Peyer's patch (tissue), 4 donors: ENCODE results near the gene MMP28. TPM values are rescaled to one million over a fixed set of nuclear protein-coding genes. Genes with fewer than 3 reads are reported as not detected.

Experiments
- DNase-seq, 3 donors: peaks; one replicate each; pipeline ENCODE4 v3.0.0-alpha.2; 2017 to 2019
- H3K27ac ChIP-seq, 4 donors: fragments of 200-600 bp; sonication (generic); one replicate each; pipeline ENCODE4 v1.5.1; 2016 to 2019
- H3K27me3 ChIP-seq, 2 donors: fragments of 200-600 bp; sonication (generic); one replicate each; pipeline ENCODE4 v1.5.1; 2019
- H3K36me3 ChIP-seq, 3 donors: fragments of 200-600 bp; sonication (generic); one replicate each; pipeline ENCODE4 v1.5.1; 2016 to 2019
- H3K4me1 ChIP-seq, 4 donors: fragments of 200-600 bp; sonication (generic); one replicate each; pipeline ENCODE4 v1.5.1; 2016 to 2019
- H3K4me3 ChIP-seq, 4 donors: fragments of 200-600 bp; sonication (generic); 1 replicate in 3 of 4; 2 replicates in 1 of 4; pipeline ENCODE4 v1.5.1; 2016 to 2019; ENCODE audit warnings: mild to moderate bottlenecking in 1 of 4
- H3K9me3 ChIP-seq, 4 donors: fragments of 200-600 bp; sonication (generic); one replicate each; pipeline ENCODE4 v1.5.1; 2016 to 2019; ENCODE audit warnings: mild to moderate bottlenecking in 1 of 4
- CTCF ChIP-seq, 6 experiments: fragments of 450-650 bp in 4 of 6; fragments of 200-600 bp in 2 of 6; sonication (generic) in 1 of 6; IDR thresholded peaks; one replicate each; pipeline ENCODE4 v1.5.1; 2017 to 2019; ENCODE audit warnings: antibody characterized with exemption in 6 of 6, mild to moderate bottlenecking in 3 of 6, moderate library complexity in 1 of 6
- POLR2A ChIP-seq, 2 donors: fragments of 450-650 bp; IDR thresholded peaks; one replicate each; pipeline ENCODE4 v1.5.1; 2017; ENCODE audit warnings: antibody characterized with exemption in 2 of 2, mild to moderate bottlenecking in 2 of 2, moderate library complexity in 2 of 2
- total RNA-seq, 4 donors: library from RNA; depleted of rRNA; stranded (reverse); fragments of >200 nt; gene quantifications; one replicate each; pipeline ENCODE4 v1.1.0, GENCODE V29; 2016

Gene MMP28
- total RNA-seq, 4 donors from 2014 or later: 3.3 to 85.3 (median 56.7) TPM

- no peak for DNase-seq
- Histone ChIP-seq H3K4me3 (no peak overlapping the region), H3K36me3 (peaks cover 0 to 2% (median 0%) of the 10 kb centered on the region in 3 donors), H3K27ac (no peak overlapping the region), H3K27me3 (no peaks in the 10 kb centered on the region), H3K4me1 (peaks cover 0 to 28% (median 6%) of the 10 kb centered on the region in 4 donors), H3K9me3 (no peaks in the 10 kb centered on the region)
- TF ChIP-seq CTCF (IDR thresholded peaks at IDR 0.05) (no peak), POLR2A (IDR thresholded peaks at IDR 0.05) (no peak)
These were observed 17.0 kb upstream of the MMP28 start for GRCh38 chr17:35812456-35812855.

- Histone ChIP-seq H3K4me3 (no peak overlapping the region), H3K36me3 (no peaks in the 10 kb centered on the region), H3K27ac (no peak overlapping the region), H3K27me3 (no peaks in the 10 kb centered on the region), H3K9me3 (no peaks in the 10 kb centered on the region), H3K4me1 (peaks cover 0 to 23% (median 6%) of the 10 kb centered on the region in 4 donors)
- TF ChIP-seq POLR2A (IDR thresholded peaks at IDR 0.05) (no peak), CTCF (IDR thresholded peaks at IDR 0.05) (no peak)
- DNase-seq: no peak
These were observed 16.3 kb upstream of the MMP28 start for GRCh38 chr17:35811759-35812158.

GRCh38 chr17:35809855-35810461 lies 14.5 kb upstream of the MMP28 start:
- Histone ChIP-seq H3K4me1 (peaks cover 0 to 20% (median 6%) of the 10 kb centered on the region in 4 donors), H3K27ac (peak overlapping the region; percentile 92 to 99 (median 96)), H3K4me3 (peak overlapping the region; percentile 84 to 96 (median 96)), H3K9me3 (no peaks in the 10 kb centered on the region), H3K36me3 (no peaks in the 10 kb centered on the region), H3K27me3 (no peaks in the 10 kb centered on the region)
- DNase-seq: no peak
- no peak for TF ChIP-seq POLR2A (IDR thresholded peaks at IDR 0.05)
- no peak for TF ChIP-seq CTCF (IDR thresholded peaks at IDR 0.05)

GRCh38 chr17:35808962-35809854 lies 13.8 kb upstream of the MMP28 start, which contains the start of gene TAF15:
TSS of gene TAF15 (plus strand) at chr17:35809484. CDS start at chr17:35809570, 86 bp downstream.
- Histone ChIP-seq H3K27me3 (no peaks in the 10 kb centered on the region), H3K4me1 (peaks cover 0 to 24% (median 6%) of the 10 kb centered on the region in 4 donors), H3K9me3 (no peaks in the 10 kb centered on the region), H3K4me3 (peak within 1 kb of the TSS; percentile 84 to 96 (median 96)), H3K27ac (peak within 1 kb of the TSS; percentile 92 to 99 (median 96)), H3K36me3 (no peaks in the 10 kb centered on the region)
- peak; percentile 94 to 98 (median 95) for DNase-seq
- peak; percentile 31 to 86 (median 74) for TF ChIP-seq CTCF (IDR thresholded peaks at IDR 0.05)
- peak; percentile 98 to 99 for TF ChIP-seq POLR2A (IDR thresholded peaks at IDR 0.05)

GRCh38 chr17:35808240-35808961 lies 13.0 kb upstream of the MMP28 start:
- TF ChIP-seq CTCF (IDR thresholded peaks at IDR 0.05) (no peak), POLR2A (IDR thresholded peaks at IDR 0.05) (no peak)
- Histone ChIP-seq H3K36me3 (no peaks in the 10 kb centered on the region), H3K9me3 (no peaks in the 10 kb centered on the region), H3K27me3 (no peaks in the 10 kb centered on the region), H3K4me1 (peaks cover 0 to 25% (median 6%) of the 10 kb centered on the region in 4 donors), H3K27ac (peak overlapping the region; percentile 92 to 99 (median 96)), H3K4me3 (peak overlapping the region; percentile 84 to 96 (median 96))
- no peak for DNase-seq
